Sigmoid colon (tissue), 7 donors: ENCODE measurements around the gene PHOX2A. TPM values are rescaled to one million over a fixed set of nuclear protein-coding genes. Genes with fewer than 3 reads are reported as not detected.
"Not testable (repeated sequence)": the region's sequence is repeated elsewhere in the genome, so short reads cannot be mapped to it uniquely, and the experiment has no call there.

Experiments used
- DNase-seq: peaks from one replicate; pipeline ENCODE4 v3.0.0-alpha.2; 2019
- H3K27ac ChIP-seq, 4 donors: fragments of 200-600 bp; sonication (generic); one replicate each; pipeline ENCODE4 v1.5.1; 2016 to 2019; ENCODE audit warnings: mild to moderate bottlenecking in 1 of 4
- H3K27me3 ChIP-seq, 3 donors: fragments of 200-600 bp; sonication (generic); one replicate each; pipeline ENCODE4 v1.5.1; 2019; ENCODE audit warnings: mild to moderate bottlenecking in 1 of 3
- H3K36me3 ChIP-seq, 4 donors: fragments of 200-600 bp; sonication (generic); one replicate each; pipeline ENCODE4 v1.5.1; 2016 to 2019
- H3K4me1 ChIP-seq, 4 donors: fragments of 200-600 bp; sonication (generic); one replicate each; pipeline ENCODE4 v1.5.1; 2017 to 2019
- H3K4me3 ChIP-seq, 4 donors: fragments of 200-600 bp; sonication (generic); one replicate each; pipeline ENCODE4 v1.5.1; 2017 to 2019; ENCODE audit warnings: mild to moderate bottlenecking in 2 of 4, moderate library complexity in 1 of 4
- H3K9me3 ChIP-seq, 4 donors: fragments of 200-600 bp in 3 of 4; sonication (generic) in 3 of 4; one replicate each; pipeline versions ENCODE4 v1.5.1 to v1.6.1; 2013 to 2019
- CTCF ChIP-seq, 4 experiments: fragments of 450-650 bp in 3 of 4; fragments of 200-600 bp in 1 of 4; IDR thresholded peaks; one replicate each; pipeline ENCODE4 v1.5.1; 2016 to 2019; ENCODE audit warnings: antibody characterized with exemption in 4 of 4, mild to moderate bottlenecking in 3 of 4, moderate library complexity in 2 of 4
- EP300 ChIP-seq, 4 donors: sonication (generic); formaldehyde crosslinking; IDR thresholded peaks; one replicate each; pipeline ENCODE4 v1.6.1; 2017; ENCODE audit warnings: antibody characterized with exemption in 4 of 4
- POLR2A ChIP-seq, 2 donors: fragments of 450-650 bp; IDR thresholded peaks; one replicate each; pipeline ENCODE4 v1.6.1; 2016; ENCODE audit warnings: antibody characterized with exemption in 2 of 2, mild to moderate bottlenecking in 2 of 2, moderate library complexity in 2 of 2
- POLR2AphosphoS5 ChIP-seq, 4 donors: sonication (generic); formaldehyde crosslinking; IDR thresholded peaks; one replicate each; pipeline ENCODE4 v1.6.1; 2017; ENCODE audit warnings: antibody characterized with exemption in 4 of 4
- WGBS, 2 donors: extraction: QIAGEN DNeasy Blood & Tissue Kit; methylation state at CpG; one replicate each; pipeline ENCODE4 v1.1.7; 2013; 5-methylcytosine and 5-hydroxymethylcytosine counted together
- intact Hi-C: fragments of 100-400 bp; cut with DNase I; formaldehyde crosslinking; loops from one replicate; pipeline ENCODE4 v1.15.1; 2023
- polyA plus RNA-seq, 3 donors: library from polyadenylated mRNA; stranded (reverse); fragments of 200-250 nt; gene quantifications; one replicate each; pipeline ENCODE4 v1.2.3, GENCODE V29; 2013
- total RNA-seq, 4 donors: library from RNA; depleted of rRNA; stranded (reverse); fragments of >200 nt; gene quantifications; one replicate each; pipeline ENCODE4 v1.1.0, GENCODE V29; 2016
- donor health status: healthy with polysubstance abuse.
- donor health status: Bipolar disorder and iron deficiency.
- donor health status: healthy.

Gene PHOX2A
- total and polyA plus RNA-seq, 7 donors, result 0.41 to 2.9 (median 1.2) TPM; not detected in 3

GRCh38 chr11:72203163-72203562, 40.8 kb downstream of the PHOX2A start:
- Histone ChIP-seq H3K27ac (no peak overlapping the region), H3K9me3 (no peaks in the 10 kb centered on the region), H3K4me3 (no peak overlapping the region), H3K4me1 (no peaks in the 10 kb centered on the region), H3K36me3 (no peaks in the 10 kb centered on the region), H3K27me3 (no peaks in the 10 kb centered on the region)
- TF ChIP-seq CTCF (IDR thresholded peaks at IDR 0.05) (no peak), EP300 (IDR thresholded peaks at IDR 0.05) (no peak), POLR2A (IDR thresholded peaks at IDR 0.05) (no peak), POLR2AphosphoS5 (IDR thresholded peaks at IDR 0.05) (no peak)
- intact Hi-C loops, result no loop called here
- WGBS, 2 donors, result 56 to 65% methylated on average over 2 of the region's 2 CpGs
- DNase-seq, result no peak

- H3K9me3 ChIP-seq, result no peaks in the 10 kb centered on the region
- intact Hi-C loops, result no loop called here
- H3K4me1 ChIP-seq, result no peaks in the 10 kb centered on the region
- DNase-seq, result no peak
- no peak overlapping the region for H3K4me3 ChIP-seq
- no peaks in the 10 kb centered on the region for H3K36me3 ChIP-seq
- no peak for TF ChIP-seq POLR2A (IDR thresholded peaks at IDR 0.05)
- no peak for TF ChIP-seq POLR2AphosphoS5 (IDR thresholded peaks at IDR 0.05)
- no peak for TF ChIP-seq CTCF (IDR thresholded peaks at IDR 0.05)
- TF ChIP-seq EP300 (IDR thresholded peaks at IDR 0.05), result no peak
- 97% methylated on average over 6 of the region's 6 CpGs for WGBS, 2 donors
- H3K27ac ChIP-seq, result no peak overlapping the region
- H3K27me3 ChIP-seq, result no peaks in the 10 kb centered on the region
Measured at GRCh38 chr11:72202571-72202970, 41.4 kb downstream of the PHOX2A start.

- 96 to 97% methylated on average over 42 of the region's 43 CpGs for WGBS, 2 donors
- intact Hi-C loops, H3K27me3 ChIP-seq, H3K36me3 ChIP-seq, DNase-seq, H3K4me1 ChIP-seq, H3K9me3 ChIP-seq, H3K27ac ChIP-seq, H3K4me3 ChIP-seq: not testable (repeated sequence)
Measured at GRCh38 chr11:72201445-72201844, 42.5 kb downstream of the PHOX2A start.

GRCh38 chr11:72195518-72196270, 48.3 kb downstream of the PHOX2A start:
- Histone ChIP-seq H3K27ac (no peak overlapping the region), H3K4me3 (no peak overlapping the region), H3K36me3 (no peaks in the 10 kb centered on the region), H3K4me1 (no peaks in the 10 kb centered on the region), H3K9me3 (no peaks in the 10 kb centered on the region), H3K27me3 (no peaks in the 10 kb centered on the region)
- WGBS, 2 donors, result 84 to 91% methylated on average over 12 of the region's 12 CpGs
- DNase-seq, result no peak
- intact Hi-C loops, result no loop called here
- TF ChIP-seq EP300 (IDR thresholded peaks at IDR 0.05) (no peak), POLR2AphosphoS5 (IDR thresholded peaks at IDR 0.05) (no peak), CTCF (IDR thresholded peaks at IDR 0.05) (no peak), POLR2A (IDR thresholded peaks at IDR 0.05) (no peak)

- no peak for DNase-seq
- Histone ChIP-seq H3K4me3 (no peak within 1 kb of the TSS), H3K36me3 (no peaks in the 10 kb centered on the region), H3K27me3 (no peaks in the 10 kb centered on the region), H3K9me3 (no peaks in the 10 kb centered on the region), H3K4me1 (no peaks in the 10 kb centered on the region), H3K27ac (no peak within 1 kb of the TSS)
- 82 to 90% methylated on average over 5 of the region's 5 CpGs for WGBS, 2 donors
- TF ChIP-seq POLR2A (IDR thresholded peaks at IDR 0.05) (no peak), EP300 (IDR thresholded peaks at IDR 0.05) (no peak), POLR2AphosphoS5 (IDR thresholded peaks at IDR 0.05) (no peak), CTCF (IDR thresholded peaks at IDR 0.05) (no peak)
- intact Hi-C loops, result no loop called here
Measured at GRCh38 chr11:72191961-72192381, 52.0 kb downstream of the PHOX2A start, which contains the start of gene FOLR1. FOLR1 (plus strand) TSS chr11:72192140; CDS start chr11:72192174, 34 bp downstream.
